Heart left ventricle (tissue), 16 donors: ENCODE measurements around the gene DTNB. TPM values are rescaled to one million over a fixed set of nuclear protein-coding genes. Genes with fewer than 3 reads are reported as not detected.

Experiments used
- ATAC-seq, 4 donors: fragments of 200-7000 bp; cut with Tn5 transposase; one replicate each; pipeline ENCODE4 v1.9.1; 2020 to 2022; ENCODE audit warnings: moderate library complexity in 4 of 4, mild to moderate bottlenecking in 3 of 4, moderate number of reproducible peaks in 1 of 4
- DNase-seq, 5 donors: peaks; one replicate each; pipeline ENCODE4 v3.0.0-alpha.2; 2020
- H3K27ac ChIP-seq, 12 donors: fragments of 200-600 bp; sonication (generic) in 4 of 12; one replicate each; pipeline versions ENCODE4 v1.5.0 to v1.8.0; 2016 to 2022; ENCODE audit warnings: mild to moderate bottlenecking in 2 of 12
- H3K27me3 ChIP-seq, 9 donors: fragments of 200-600 bp; sonication (generic) in 2 of 9; one replicate each; pipeline versions ENCODE4 v1.5.1 to v1.8.0; 2016 to 2022; ENCODE audit warnings: mild to moderate bottlenecking in 3 of 9
- H3K36me3 ChIP-seq, 9 donors: fragments of 200-600 bp; sonication (generic) in 2 of 9; one replicate each; pipeline versions ENCODE4 v1.5.0 to v1.8.0; 2018 to 2022; ENCODE audit warnings: mild to moderate bottlenecking in 2 of 9
- H3K4me1 ChIP-seq, 12 donors: fragments of 200-600 bp; sonication (generic) in 4 of 12; one replicate each; pipeline versions ENCODE4 v1.5.0 to v1.8.0; 2016 to 2022; ENCODE audit warnings: mild to moderate bottlenecking in 3 of 12
- H3K4me3 ChIP-seq, 12 donors: fragments of 200-600 bp; sonication (generic) in 4 of 12; one replicate each; pipeline versions ENCODE4 v1.5.0 to v1.8.0; 2017 to 2022; ENCODE audit warnings: mild to moderate bottlenecking in 9 of 12, moderate library complexity in 4 of 12
- H3K9me3 ChIP-seq, 12 donors: fragments of 200-600 bp; sonication (generic) in 4 of 12; one replicate each; pipeline versions ENCODE4 v1.5.0 to v1.8.0; 2016 to 2022; ENCODE audit warnings: mild to moderate bottlenecking in 1 of 12
- CTCF ChIP-seq, 12 donors: fragments of 200-600 bp; sonication (generic) in 4 of 12; IDR thresholded peaks; one replicate each; pipeline versions ENCODE4 v1.5.0 to v1.8.0; 2018 to 2022; ENCODE audit warnings: antibody characterized with exemption in 12 of 12, mild to moderate bottlenecking in 5 of 12
- POLR2A ChIP-seq, 2 donors: fragments of 450-650 bp; IDR thresholded peaks; one replicate each; pipeline ENCODE4 v1.6.1; 2017; ENCODE audit warnings: antibody characterized with exemption in 2 of 2, mild to moderate bottlenecking in 2 of 2, moderate library complexity in 2 of 2
- WGBS, 4 donors: extraction: QIAGEN DNeasy Blood & Tissue Kit in 2 of 4; methylation state at CpG; one replicate each; pipeline versions ENCODE4 v1.1.5 to v1.1.7; 2013 to 2018; 5-methylcytosine and 5-hydroxymethylcytosine counted together
- intact Hi-C, 10 donors: fragments of 100-400 bp; cut with DNase I; formaldehyde crosslinking; loops; one replicate each; pipeline versions ENCODE4 v1.11.1 to v1.14.2; 2022
- polyA plus RNA-seq, 2 donors: library from polyadenylated mRNA; stranded (reverse); fragments of 200-250 nt; gene quantifications; one replicate each; pipeline ENCODE4 v1.2.3, GENCODE V29; 2013
- total RNA-seq, 9 donors: library from RNA; depleted of rRNA in 2 of 9; stranded (reverse); fragments of >200 nt in 2 of 9; fragmentation: NEBNext Ultra II Directional in 3 of 9; extraction: Animal tissue kit (Norgen Biotek cat#: 25700) in 3 of 9; gene quantifications; one replicate each; pipeline versions ENCODE4 v1.1.0 to v1.2.4, GENCODE V29; 2016 to 2023
- donor health status: ischemic (EF 13 %, LVEDD 7.1; RV severe dilation, severe dysfunction).
- donor health status: healthy with polysubstance abuse.
- donor health status: DM: no; HTN: yes; CAD: no.
- donor health status: DM: no; HTN: no; CAD: no.
- donor health status: ischemic (EF 25% LVEDD 6.9; RV normal size, moderate dysfunction).
- donor health status: ischemic (EF 25% LVEDD 5.7; RV mildly dilated, moderate dysfunction).
- donor health status: healthy.
- donor health status: DM: yes; HTN: yes; CAD: no.
- donor health status: ischemic (EF 35%, LVEDD 5.7; RV mildly dilated, moderate dysfunction).
- donor health status: nonischemic (EF 11% LVEDD 7.7; RV severe dilation, severe dysfunction).
- donor health status: DM: yes; HTN: yes; CAD: no.
- donor health status: PGD.
- donor health status: ischemic (EF 29% LVEDD 5.4; RV normal size, mild dysfunction).
- donor health status: nonischemic (EF 23%, LVEDD 6.1; RV moderate dilation, normal function).

Gene DTNB
- total and polyA plus RNA-seq, 11 donors, result 2.5 to 17.3 (median 5.6) TPM

DNA sequence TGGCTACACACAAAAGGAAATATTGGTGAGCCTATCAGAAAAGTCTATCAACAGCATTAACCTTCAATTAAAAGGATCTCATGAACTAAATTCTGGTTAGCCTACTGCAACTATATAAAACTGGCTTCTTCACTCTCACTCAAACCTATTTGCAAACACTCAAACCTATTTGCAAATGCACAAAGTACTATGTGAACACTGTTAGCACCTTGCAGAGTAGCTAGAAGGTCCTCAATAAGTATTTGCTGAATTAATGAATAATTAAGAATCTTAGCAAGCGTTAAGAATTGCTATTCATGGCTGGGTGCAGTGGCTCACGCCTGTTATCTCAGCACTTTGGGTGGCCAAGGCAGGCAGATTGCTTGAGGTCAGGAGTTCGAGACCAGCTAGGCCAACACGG lies 150.3 kb downstream of the DTNB start:
- ATAC-seq, result no peak
- Histone ChIP-seq H3K4me3 (no peak overlapping the region), H3K27me3 (no peaks in the 10 kb centered on the region), H3K36me3 (peaks cover 0 to 4% (median 0%) of the 10 kb centered on the region in 9 donors), H3K27ac (no peak overlapping the region), H3K4me1 (peaks cover 0 to 10% (median 0%) of the 10 kb centered on the region in 12 donors), H3K9me3 (no peaks in the 10 kb centered on the region)
- intact Hi-C loops, result loop anchor here in 9 of 10 donors (2.0 to 10.0 kb wide), 9 partner anchors 146 to 268 kb away; partner anchors contain the start of gene DNMT3A (in 3 of the 9)
- WGBS, 4 donors, result 86 to 90% (median 88%) methylated on average over 4 of the region's 4 CpGs
- DNase-seq, result no peak
- no peak for TF ChIP-seq CTCF (IDR thresholded peaks at IDR 0.05)
- TF ChIP-seq POLR2A (IDR thresholded peaks at IDR 0.05), result no peak

GRCh38 chr2:25521665-25522387 lies 151.6 kb downstream of the DTNB start:
- H3K9me3 ChIP-seq, result no peaks in the 10 kb centered on the region
- H3K4me3 ChIP-seq, result peak overlapping the region in 9 of 12 donors; percentile 16 to 44 (median 33)
- H3K27me3 ChIP-seq, result no peaks in the 10 kb centered on the region
- DNase-seq (peak in 2 of 5 donors; percentile 23 to 27), ATAC-seq (peak in 3 of 4 donors; percentile 55 to 73 (median 60))
- H3K27ac ChIP-seq, result peak overlapping the region in 1 of 12 donors; percentile 15
- TF ChIP-seq CTCF (IDR thresholded peaks at IDR 0.05), result peak; percentile 64 to 82 (median 78)
- TF ChIP-seq POLR2A (IDR thresholded peaks at IDR 0.05), result no peak
- intact Hi-C loops, result loop anchor here in 9 of 10 donors (2.0 to 10.0 kb wide), 9 partner anchors 145 to 267 kb away; partner anchors contain the start of gene DNMT3A (in 3 of the 9)
- 46 to 53% (median 49%) methylated on average over 10 of the region's 10 CpGs for WGBS, 4 donors
- peaks cover 0 to 4% (median 0%) of the 10 kb centered on the region in 9 donors for H3K36me3 ChIP-seq
- peaks cover 0 to 10% (median 0%) of the 10 kb centered on the region in 12 donors for H3K4me1 ChIP-seq

GRCh38 chr2:25521126-25521525 lies 152.3 kb downstream of the DTNB start:
- no peaks in the 10 kb centered on the region for H3K27me3 ChIP-seq
- H3K4me1 ChIP-seq, result peaks cover 0 to 10% (median 0%) of the 10 kb centered on the region in 12 donors
- no peak overlapping the region for H3K27ac ChIP-seq
- no peak for TF ChIP-seq CTCF (IDR thresholded peaks at IDR 0.05)
- TF ChIP-seq POLR2A (IDR thresholded peaks at IDR 0.05), result no peak
- no peaks in the 10 kb centered on the region for H3K9me3 ChIP-seq
- intact Hi-C loops, result loop anchor here in 9 of 10 donors (5.0 to 10.0 kb wide), 8 partner anchors 144 to 266 kb away; partner anchors contain the start of gene DNMT3A (in 3 of the 9)
- DNase-seq (no peak), ATAC-seq (no peak)
- H3K36me3 ChIP-seq, result peaks cover 0 to 4% (median 0%) of the 10 kb centered on the region in 9 donors
- 81 to 88% (median 84%) methylated on average over 4 of the region's 4 CpGs for WGBS, 4 donors
- H3K4me3 ChIP-seq, result no peak overlapping the region

- no peak for ATAC-seq
- no peak for DNase-seq
- Histone ChIP-seq H3K27ac (no peak overlapping the region), H3K4me3 (no peak overlapping the region), H3K27me3 (no peaks in the 10 kb centered on the region), H3K4me1 (peaks cover 0 to 26% (median 0%) of the 10 kb centered on the region in 12 donors), H3K36me3 (no peaks in the 10 kb centered on the region), H3K9me3 (no peaks in the 10 kb centered on the region)
- TF ChIP-seq POLR2A (IDR thresholded peaks at IDR 0.05) (no peak), CTCF (IDR thresholded peaks at IDR 0.05) (no peak)
- WGBS, 4 donors, result 57 to 68% (median 63%) methylated on average over 4 of the region's 4 CpGs
- intact Hi-C loops, result loop anchor here in 1 of 10 donors (10.0 kb wide), 1 partner anchor 143 kb away; no protein-coding TSS in a partner anchor
These were observed 155.7 kb downstream of the DTNB start for GRCh38 chr2:25517701-25518100.
